Forelimb muscle (tissue), 1 donor: ENCODE results near the gene OPALIN. TPM values are rescaled to one million over a fixed set of nuclear protein-coding genes. Genes with fewer than 3 reads are reported as not detected.
"Not testable (repeated sequence)": the region's sequence is repeated elsewhere in the genome, so short reads cannot be mapped to it uniquely, and the experiment has no call there.

ENCODE experiments used
- DNase-seq: peaks from one replicate; pipeline ENCODE4 v3.0.0-alpha.2; 2013; ENCODE audit warnings: low read depth
- polyA plus RNA-seq: library from polyadenylated mRNA; unstranded; fragments of 120-200 nt; gene quantifications from one replicate; pipeline ENCODE4 v1.2.1, GENCODE V29; 2013; ENCODE audit not compliant: insufficient read length

OPALIN gene
- polyA plus RNA-seq, 1 donor = not detected

DNA sequence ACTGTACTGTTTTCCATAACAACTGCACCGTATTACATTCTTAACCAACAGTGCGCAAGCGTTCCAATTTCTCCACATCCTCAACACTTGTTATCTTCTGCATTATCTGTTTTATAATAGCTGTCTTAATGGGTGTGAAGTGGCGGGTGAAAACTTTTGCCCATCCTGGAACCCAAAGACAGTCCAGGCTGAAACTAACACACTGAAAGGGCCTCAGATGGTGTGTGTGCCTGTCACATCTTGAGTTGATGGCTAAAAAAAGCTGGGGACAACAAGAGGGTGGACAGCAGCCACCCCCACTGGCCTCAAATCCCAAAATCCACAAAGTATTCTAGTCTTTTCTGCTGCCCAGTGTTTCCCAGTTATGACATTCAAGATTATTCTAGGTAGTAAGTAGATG lies 19.4 kb downstream of the OPALIN start:
- no peak for DNase-seq

- no peak for DNase-seq
These were observed 20.4 kb downstream of the OPALIN start for GRCh38 chr10:96338279-96338925.

DNA sequence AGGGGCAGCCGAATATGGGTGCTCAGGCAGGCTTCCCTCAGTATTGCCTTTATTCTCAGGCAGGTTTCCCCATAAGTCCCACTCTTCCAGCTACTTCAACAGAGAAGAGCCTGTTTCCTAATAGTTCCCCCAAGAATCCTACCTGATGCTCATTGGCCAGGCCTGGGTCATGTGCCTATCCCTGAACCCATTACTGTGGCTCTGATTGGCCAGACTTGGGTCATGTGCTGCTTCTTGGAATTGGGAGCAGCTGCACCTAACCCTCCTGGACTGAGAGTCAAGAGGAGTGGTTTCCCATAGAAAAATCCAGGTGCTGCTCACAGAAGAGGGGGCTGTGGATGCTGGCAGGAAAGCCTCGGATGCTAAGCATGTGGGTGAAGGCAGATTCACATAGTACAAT lies 21.7 kb downstream of the OPALIN start:
- no peak for DNase-seq

DNA sequence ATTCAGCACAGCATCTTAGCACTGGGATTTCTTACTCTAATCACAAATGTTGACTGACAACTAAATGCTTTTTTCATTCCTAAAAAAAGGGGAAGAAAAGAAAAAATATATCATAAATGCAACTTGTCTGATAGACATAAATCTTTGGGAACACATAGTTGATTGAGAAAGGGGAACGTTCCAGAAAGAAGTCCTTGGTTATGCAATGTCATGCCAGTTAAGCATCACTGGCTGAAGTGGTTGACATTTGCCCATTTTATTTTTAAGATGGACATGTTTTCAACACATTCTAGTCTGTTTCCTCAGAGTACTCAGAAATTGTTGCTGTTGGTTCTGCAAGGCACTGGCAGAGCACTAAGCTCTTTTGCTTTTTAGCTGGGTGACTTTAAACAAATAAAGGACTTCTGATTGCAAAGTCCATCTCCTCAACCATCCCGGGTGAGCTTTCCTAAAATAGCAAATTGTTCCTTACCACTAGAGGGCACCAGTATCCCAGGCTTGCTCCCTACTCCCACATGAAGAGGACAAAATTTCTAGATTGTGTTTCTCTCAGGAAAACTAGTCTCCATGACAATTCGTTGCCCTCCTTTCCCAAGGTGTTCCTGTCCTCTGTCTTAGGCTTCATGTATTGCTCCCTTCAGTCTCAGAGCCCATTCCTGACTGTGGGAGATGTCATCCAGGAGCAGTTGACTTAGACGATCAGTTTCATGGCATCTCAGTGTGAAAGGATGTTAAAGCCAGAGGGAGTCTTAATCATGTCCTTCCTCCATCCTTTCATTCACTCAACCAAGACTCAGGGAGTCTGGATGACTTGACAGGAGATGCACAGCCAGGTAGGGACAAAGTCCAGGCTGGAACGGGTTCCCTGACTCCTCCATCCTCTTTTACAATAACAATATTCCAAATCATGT lies 23.9 kb downstream of the OPALIN start:
- no peak for DNase-seq

- DNase-seq = no peak
These were observed 25.7 kb downstream of the OPALIN start for GRCh38 chr10:96333101-96333500.

GRCh38 chr10:96327462-96327861 lies 31.3 kb downstream of the OPALIN start:
- DNase-seq = no peak

DNA sequence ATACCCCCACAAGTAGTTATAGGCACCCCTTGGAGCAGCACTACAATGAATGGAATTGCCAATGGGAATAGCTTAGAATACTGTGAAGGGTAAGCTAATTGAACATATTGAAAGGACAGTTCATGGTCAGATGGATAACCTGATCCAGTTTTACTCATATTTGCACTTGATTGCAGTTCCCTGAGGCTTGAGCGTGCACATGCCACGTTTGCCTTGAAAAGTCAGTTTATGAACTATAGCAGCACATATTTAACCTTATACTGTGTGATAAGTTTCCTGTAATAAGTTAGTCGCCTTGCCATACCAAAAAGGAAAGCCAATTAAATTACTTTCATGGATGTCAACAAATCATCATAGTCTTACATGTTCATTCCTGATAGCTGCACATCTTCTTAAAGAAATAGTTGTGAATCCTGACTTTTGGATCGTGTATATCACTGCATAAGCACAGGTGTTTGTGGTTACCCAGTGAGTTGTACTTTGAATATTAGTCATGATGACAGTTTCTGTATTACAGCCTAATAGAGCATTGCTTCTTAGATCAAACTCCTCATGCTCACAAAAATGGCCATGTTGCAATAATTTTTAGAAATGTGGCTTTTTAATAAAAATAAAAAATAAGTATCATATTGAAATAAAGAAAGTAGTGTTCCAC lies 33.0 kb downstream of the OPALIN start:
- no peak for DNase-seq

DNA sequence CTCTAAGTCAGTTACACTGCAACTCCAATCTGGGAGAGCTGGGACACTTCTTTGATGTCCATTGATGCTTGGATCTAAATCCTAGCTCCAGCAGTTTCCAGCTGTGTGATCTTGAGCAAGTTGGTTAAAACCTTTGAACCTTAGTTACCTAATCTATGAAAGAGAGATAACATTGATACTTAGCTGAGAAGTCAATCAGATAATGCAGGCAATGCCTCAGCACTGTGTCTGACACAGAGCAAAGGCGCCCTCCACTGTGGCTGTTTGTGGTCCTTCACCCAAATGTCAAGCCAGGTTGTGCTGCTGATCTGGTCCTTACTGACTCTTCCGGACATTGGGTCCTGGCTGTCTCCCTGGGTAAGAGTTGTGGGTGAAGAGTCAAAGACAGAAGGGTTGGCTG lies 34.4 kb downstream of the OPALIN start:
- DNase-seq = no peak

DNA sequence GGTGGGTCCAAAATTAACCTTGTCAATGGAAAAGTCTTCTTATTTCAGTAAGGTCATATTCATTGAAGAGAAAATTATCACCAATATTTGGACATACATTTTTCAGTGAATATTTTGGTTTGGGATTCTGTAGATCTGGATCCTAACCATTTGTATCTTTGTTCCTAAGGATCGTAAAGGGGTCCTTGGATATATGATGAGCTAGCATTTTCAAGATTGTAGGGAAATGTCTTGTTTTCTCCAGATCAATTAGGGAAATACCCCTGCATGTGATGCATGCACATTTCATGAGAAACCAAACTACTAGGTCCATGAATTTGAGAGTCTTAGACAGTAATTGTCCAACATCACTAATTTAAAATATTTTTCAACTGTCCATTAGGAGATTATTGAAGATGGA lies 36.5 kb downstream of the OPALIN start:
- DNase-seq = no peak

DNA sequence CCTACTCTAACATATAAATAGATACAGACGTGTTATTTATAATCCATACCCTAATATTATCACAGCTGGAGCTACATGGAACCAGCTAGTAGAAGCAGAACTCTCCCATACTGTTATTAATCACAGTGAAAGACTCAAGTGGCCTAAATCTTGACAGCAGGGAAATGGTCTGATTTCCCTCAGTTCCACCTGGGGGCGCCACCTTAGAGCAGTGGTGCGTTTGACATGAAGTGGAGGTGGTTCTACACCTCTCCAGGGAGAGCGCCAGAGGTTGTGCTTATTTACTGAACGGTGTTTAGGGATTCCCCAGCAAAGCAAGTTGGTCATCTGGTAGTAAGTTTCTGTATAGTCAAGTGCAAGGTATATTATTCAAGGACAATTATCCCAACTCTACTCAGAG lies 37.0 kb downstream of the OPALIN start:
- DNase-seq = no peak

GRCh38 chr10:96319754-96320474 lies 38.9 kb downstream of the OPALIN start:
- no peak for DNase-seq

- no peak for DNase-seq
These were observed 41.6 kb downstream of the OPALIN start for GRCh38 chr10:96317067-96317833.

DNA sequence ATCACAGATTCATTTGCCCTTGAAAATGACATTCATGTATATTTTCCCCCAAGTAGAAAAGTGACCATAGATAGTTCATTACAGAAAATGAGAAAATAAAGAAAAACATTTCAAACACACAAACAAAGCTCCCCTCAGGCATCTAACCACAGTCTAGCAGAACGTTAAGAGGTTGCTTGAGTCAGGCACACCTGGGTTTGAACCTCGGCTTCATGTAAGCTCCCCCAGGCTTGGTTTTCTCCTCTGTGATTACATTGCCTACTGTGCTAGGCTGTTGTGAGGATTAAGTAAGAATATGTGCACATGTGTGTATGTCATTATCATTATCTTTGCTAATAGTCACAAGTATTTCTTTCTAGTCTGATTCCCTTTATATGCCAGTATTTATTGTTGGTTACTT lies 45.5 kb downstream of the OPALIN start:
- DNase-seq = no peak

GRCh38 chr10:96311180-96311715 lies 47.6 kb downstream of the OPALIN start:
- no peak for DNase-seq

DNA sequence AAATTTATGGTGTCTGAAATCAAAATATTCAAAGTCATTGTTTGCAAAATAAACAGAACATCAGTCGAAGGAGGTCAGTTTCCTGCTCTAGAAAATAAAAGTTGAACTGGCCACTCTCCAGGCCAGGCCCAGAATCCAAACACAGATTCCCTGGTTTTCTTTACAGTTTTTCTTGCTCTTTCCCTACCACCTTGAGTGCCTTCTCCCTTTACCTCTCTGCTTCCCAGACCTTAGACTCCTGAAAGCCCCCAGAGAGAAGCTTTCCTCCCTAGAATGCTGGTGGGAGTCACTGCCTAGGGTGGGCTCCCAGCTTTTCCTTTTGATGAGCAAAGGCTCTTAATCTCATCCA lies 48.5 kb downstream of the OPALIN start:
- no peak for DNase-seq

- DNase-seq = no peak
These were observed 49.0 kb downstream of the OPALIN start for GRCh38 chr10:96309628-96310320.

DNA sequence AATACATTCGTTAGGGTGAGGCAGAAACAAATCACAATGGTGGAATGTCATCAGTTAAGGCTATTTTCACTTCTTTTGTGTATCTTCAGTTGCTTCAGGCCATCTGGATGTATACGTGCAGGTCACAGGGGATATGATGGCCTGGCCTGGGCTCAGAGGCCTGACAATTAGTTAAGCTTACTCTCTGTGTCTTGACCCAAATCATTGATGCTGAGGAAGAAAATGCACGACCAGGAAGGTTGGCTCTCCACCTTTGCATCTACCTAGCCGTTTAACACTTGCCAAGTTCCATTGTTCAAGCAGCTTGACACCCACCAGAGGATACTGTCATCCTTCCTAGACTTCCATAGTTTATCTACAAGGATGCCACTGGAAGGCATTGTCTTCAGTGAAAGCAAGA lies 49.9 kb downstream of the OPALIN start:
- not testable (repeated sequence) for DNase-seq

DNA sequence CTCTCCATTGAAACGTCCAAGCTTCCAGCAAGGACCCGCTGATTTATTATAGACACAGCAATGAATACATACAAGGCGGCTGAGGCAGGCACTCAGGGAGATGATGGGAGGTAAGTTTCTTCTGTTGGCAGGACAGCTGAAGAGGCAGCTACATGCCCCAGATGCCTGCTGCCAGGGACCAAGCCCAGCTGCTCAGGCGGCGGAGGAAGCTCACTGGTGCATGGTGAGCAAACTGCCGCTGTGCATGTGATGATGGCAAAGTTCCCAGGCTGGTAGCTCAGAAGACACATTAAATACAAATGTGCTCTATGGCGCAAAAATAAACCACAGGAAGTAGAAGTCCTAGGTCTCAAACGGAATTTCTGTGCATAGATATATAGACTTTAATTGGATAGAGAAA lies 52.3 kb downstream of the OPALIN start:
- no peak for DNase-seq

DNA sequence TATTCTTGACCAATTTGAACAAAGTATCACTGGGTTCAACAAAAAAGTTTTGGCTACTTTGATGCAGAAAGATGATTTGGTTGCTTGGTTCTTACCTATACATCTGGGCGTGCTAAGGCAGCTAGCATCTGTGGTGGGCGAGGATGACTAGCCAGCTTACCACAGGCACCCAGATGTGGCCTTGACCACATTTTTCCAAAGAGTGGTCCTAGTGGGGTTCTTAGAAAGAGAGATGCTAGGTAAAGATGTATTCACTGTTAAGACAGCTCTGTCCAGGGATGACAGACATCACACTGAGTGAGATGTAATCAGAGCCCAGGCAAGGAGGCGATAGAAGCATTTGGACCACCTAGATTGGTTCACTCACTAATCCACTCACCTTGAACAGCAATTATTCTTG lies 53.8 kb downstream of the OPALIN start:
- DNase-seq = no peak

DNA sequence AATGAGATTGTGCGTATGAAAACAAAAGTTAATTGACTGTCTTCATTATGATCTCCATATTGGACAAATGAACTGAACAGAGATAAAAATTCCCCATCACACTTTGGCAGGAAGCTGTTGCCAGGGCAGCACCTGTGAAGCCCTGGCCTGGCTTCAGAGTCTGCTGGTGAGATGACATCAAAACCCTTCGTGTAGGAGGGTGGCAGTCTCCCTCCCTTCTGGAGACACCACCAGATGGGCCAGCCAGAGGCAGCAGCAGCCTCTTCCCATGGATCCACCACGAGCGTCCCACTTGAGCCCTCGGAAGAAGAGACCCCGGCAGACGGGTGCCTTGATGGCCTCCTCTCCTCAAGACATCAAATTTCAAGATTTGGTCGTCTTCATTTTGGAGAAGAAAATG lies 54.6 kb downstream of the OPALIN start, which contains the start of gene DNTT:
TSS of gene DNTT (plus strand) at position 205 of the 400 bp plus-strand sequence. CDS start at position 269, 64 bp downstream.
- no peak for DNase-seq
